Measurements from ENCODE around the gene CACNA2D3.

DNA sequence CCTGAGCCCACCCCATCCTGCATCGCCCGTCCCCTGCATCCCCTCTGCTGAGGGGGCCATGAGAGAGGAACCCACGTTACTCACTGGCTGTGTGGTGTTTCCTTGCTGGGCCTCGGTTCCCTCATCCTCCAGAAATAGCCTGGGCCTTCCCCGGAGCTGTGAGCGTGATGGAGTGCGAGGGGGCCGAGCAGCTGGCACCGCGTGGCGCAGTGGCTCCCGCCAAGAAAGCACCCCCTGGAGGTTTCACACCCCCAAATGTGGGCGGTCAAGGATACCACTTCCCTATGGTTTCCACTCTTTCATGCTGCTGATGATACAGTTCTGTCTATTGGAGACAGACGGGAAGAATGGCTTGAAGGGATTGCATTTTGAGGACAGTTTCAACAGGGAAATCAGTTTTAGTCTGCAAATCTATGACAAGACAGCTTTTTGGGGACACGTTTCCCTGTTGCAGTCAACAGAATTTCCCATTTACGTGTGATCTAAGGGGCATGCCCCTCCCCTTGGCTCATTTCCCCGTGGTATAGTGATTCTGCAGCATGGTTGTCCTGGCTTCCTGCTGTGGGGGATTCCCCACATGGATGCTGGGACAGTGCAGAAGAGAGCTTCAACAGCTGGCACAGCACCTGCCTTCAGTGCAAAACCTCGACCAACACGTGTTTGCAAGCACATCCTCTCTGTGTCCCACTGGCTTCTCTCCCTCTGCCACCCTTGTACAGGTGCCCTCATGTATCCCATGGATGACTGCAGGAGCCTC is 428.0 kb downstream of the CACNA2D3 start:
- TF ChIP-seq, protein P1, sequence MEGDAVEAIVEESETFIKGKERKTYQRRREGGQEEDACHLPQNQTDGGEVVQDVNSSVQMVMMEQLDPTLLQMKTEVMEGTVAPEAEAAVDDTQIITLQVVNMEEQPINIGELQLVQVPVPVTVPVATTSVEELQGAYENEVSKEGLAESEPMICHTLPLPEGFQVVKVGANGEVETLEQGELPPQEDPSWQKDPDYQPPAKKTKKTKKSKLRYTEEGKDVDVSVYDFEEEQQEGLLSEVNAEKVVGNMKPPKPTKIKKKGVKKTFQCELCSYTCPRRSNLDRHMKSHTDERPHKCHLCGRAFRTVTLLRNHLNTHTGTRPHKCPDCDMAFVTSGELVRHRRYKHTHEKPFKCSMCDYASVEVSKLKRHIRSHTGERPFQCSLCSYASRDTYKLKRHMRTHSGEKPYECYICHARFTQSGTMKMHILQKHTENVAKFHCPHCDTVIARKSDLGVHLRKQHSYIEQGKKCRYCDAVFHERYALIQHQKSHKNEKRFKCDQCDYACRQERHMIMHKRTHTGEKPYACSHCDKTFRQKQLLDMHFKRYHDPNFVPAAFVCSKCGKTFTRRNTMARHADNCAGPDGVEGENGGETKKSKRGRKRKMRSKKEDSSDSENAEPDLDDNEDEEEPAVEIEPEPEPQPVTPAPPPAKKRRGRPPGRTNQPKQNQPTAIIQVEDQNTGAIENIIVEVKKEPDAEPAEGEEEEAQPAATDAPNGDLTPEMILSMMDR (IDR thresholded peaks at IDR 0.05; ENCODE audit: insufficient read depth, low read length, poor library complexity, severe bottlenecking): no peak
- no peak for TF ChIP-seq EZH2phosphoT487 (conservative IDR thresholded peaks at IDR 0.05; ENCODE audit: low read length)

Measured in SU-DHL-6 (cell line).